GM10248 (cell line): ENCODE results near the gene COLQ.

Source experiments
- CTCF ChIA-PET: fragments of 300-600 bp; sonication (Branson Sonifier 250); formaldehyde crosslinking; extraction: SDS; loops from one replicate; lab custom pipeline; 2021; ENCODE audit warnings: antibody characterized with exemption; lab: Yijun Ruan, JAX
- POLR2A ChIA-PET: fragments of 350-650 bp; sonication (Branson Sonifier 250); formaldehyde crosslinking; extraction: SDS; loops from one replicate; lab custom pipeline; 2020; ENCODE audit warnings: antibody characterized with exemption; lab: Yijun Ruan, JAX
- DNase-seq: peaks from one replicate; pipeline ENCODE4 v3.0.0; 2012; ENCODE audit errors: extremely low spot score
- TF ChIP-seq, protein P1 (sequence below): IDR thresholded peaks from 2 replicates; pipeline ENCODE4 v1.5.1; 2012; ENCODE audit warnings: mild to moderate bottlenecking, low read depth; ENCODE audit errors: extremely low read depth, missing control alignments, control extremely low read depth

Gene COLQ

GRCh38 chr3:15551902-15552301 lies 30.4 kb upstream of the COLQ start:
- TF ChIP-seq, protein P1, sequence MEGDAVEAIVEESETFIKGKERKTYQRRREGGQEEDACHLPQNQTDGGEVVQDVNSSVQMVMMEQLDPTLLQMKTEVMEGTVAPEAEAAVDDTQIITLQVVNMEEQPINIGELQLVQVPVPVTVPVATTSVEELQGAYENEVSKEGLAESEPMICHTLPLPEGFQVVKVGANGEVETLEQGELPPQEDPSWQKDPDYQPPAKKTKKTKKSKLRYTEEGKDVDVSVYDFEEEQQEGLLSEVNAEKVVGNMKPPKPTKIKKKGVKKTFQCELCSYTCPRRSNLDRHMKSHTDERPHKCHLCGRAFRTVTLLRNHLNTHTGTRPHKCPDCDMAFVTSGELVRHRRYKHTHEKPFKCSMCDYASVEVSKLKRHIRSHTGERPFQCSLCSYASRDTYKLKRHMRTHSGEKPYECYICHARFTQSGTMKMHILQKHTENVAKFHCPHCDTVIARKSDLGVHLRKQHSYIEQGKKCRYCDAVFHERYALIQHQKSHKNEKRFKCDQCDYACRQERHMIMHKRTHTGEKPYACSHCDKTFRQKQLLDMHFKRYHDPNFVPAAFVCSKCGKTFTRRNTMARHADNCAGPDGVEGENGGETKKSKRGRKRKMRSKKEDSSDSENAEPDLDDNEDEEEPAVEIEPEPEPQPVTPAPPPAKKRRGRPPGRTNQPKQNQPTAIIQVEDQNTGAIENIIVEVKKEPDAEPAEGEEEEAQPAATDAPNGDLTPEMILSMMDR, result no peak
- no peak for DNase-seq
- CTCF ChIA-PET, result interaction anchor here (2.2 kb wide), 1 partner anchor 9 kb away, joined by 7 read pairs; no protein-coding TSS in a partner anchor
- POLR2A ChIA-PET, result no interaction called here

GRCh38 chr3:15549846-15550245 lies 28.3 kb upstream of the COLQ start:
- TF ChIP-seq, protein P1, result no peak
- DNase-seq, result no peak
- CTCF ChIA-PET, result no interaction called here
- POLR2A ChIA-PET, result no interaction called here

GRCh38 chr3:15542614-15543013 lies 21.1 kb upstream of the COLQ start:
- TF ChIP-seq, protein P1, result no peak
- ChIA-PET CTCF (interaction anchor here (1.2 to 2.7 kb wide), 4 partner anchors 10 to 15 kb away, joined by 4 to 16 read pairs (median 6); no protein-coding TSS in a partner anchor), POLR2A (no interaction called here)
- DNase-seq, result no peak

DNA sequence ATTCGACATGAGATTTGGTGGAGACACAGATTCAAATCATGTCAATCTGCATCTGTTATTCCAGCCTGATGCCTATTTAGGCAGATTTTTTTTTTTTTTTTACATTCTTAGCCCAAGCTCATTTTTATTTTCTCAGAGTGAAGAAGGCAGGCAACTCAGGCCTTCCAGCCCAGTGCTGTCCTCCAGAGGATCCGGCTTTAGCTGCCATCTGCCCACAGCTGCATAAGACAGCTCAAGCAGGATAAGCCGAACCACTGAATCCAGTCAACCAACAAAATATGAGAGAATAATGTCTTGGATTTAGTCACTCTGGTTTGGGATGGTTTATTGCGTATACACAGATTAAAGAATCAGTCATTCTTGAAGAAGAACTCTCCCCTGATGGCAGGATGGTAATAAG lies 19.9 kb upstream of the COLQ start:
- no peak for DNase-seq
- ChIA-PET POLR2A (no interaction called here), CTCF (interaction anchor here (1.4 to 2.7 kb wide), 3 partner anchors 14 to 24 kb away, joined by 3 to 16 read pairs (median 6); no protein-coding TSS in a partner anchor)
- TF ChIP-seq, protein P1, result no peak

- TF ChIP-seq, protein P1, result no peak
- ChIA-PET CTCF (no interaction called here), POLR2A (no interaction called here)
- DNase-seq, result no peak
Observed at GRCh38 chr3:15539066-15539465, 17.6 kb upstream of the COLQ start.

DNA sequence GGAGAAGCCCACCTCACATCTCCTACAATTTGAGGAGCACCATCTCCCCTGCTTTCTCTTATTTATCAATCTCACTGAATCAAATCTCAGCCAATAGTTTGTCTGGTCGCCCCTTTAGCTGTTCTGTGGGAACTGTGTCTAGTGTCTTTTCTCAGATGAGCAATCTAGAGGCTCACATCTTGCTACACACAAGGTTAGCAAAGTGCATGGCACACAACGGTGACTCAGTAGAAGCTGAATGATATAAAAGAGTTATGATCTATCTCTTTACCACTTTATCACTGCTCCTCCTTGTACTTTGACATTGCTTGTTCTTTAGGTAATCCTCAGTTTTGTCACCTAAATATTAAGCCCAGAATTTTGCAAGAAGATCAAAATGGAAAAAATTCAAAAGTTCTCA lies 16.8 kb upstream of the COLQ start:
- TF ChIP-seq, protein P1, result no peak
- ChIA-PET POLR2A (no interaction called here), CTCF (no interaction called here)
- no peak for DNase-seq
